HG03558 (cell line): ENCODE results near the gene PCSK6.
"Not testable (repeated sequence)": the region's sequence is repeated elsewhere in the genome, so short reads cannot be mapped to it uniquely, and the experiment has no call there.

Experiments
- ATAC-seq: cut with Tn5 transposase; IDR thresholded peaks from one replicate; pipeline ENCODE4 v1.9.1; 2021; ENCODE audit warnings: moderate number of reproducible peaks; ENCODE audit not compliant: unreplicated experiment; ENCODE audit errors: extremely low read depth

Gene PCSK6

DNA sequence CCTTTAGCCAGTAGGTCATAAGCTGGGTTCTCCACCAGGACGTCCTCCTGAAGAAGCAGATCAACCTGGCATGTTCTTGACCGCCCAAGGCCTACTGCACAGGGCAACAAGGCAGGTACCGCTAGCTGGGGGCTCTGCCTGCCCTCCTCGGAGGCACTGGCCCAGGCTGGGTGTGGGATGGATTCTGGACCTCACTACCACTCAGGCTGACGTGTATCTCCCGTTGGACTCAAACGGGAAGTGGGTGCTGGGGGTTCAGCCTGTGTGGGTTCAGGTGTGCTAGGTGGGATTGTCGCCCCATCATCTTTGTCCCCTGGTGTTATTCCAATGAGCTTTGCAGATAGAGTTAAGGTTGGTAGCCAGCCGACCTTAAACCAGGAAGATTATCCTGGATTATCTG, 99.4 kb downstream of the PCSK6 start:
- no peak for ATAC-seq

DNA sequence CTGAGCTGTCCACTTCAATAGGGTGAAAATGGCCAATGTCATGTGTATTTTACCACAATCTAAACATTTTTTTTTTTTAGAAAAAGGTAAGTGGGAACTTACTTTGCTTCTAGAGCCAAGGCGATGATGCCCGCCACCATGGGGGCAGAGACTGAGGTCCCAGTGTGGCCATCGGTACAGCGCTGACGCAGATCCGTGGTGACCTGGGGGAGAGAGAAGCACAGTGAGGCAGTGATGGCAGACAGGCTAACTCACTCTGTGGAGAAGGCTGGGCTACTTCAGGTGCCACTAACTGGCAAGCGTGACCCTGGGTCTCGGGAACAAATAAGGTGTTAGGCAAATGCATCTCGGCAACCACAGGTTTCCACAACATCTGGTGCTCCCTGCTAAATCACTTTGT, 100.1 kb downstream of the PCSK6 start:
- no peak for ATAC-seq

DNA sequence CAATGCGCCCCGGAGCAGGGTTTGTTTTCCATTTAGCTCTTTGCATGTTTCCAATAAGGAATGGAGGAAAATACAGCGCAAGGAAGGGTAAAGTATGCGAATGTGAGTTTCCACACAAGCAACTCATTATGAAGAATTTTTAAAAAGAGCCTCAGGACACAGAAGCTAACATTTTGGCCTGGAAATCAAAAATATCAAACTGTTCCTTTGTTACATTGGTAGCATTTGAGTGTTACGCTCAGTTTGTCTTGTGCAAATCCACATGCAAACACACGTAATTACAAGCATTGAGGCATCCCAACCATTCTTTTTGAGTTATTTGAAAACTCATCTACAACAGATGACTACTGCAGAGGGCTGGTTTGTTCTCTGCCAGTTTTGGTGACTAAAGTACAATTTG, 101.5 kb downstream of the PCSK6 start:
- ATAC-seq, result no peak

DNA sequence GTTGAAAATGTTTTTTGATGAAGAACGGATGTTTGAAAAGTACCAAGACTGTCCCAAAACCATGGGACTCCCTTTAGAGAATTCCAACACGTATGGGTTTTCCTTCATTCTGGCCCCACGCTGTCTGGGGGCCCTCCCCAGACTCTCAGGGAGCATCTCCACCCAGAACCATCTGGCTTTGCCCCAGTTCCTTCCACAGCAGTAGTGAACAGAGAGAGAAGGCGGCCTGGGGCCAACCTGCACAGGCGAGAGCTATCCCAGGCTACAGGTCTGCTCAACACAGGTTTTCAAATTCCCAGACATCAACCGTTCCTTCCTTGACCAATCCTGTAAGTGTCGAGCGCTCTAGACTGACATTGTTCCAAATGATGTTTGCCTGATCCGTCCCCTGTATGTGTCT, 101.9 kb downstream of the PCSK6 start:
- no peak for ATAC-seq

DNA sequence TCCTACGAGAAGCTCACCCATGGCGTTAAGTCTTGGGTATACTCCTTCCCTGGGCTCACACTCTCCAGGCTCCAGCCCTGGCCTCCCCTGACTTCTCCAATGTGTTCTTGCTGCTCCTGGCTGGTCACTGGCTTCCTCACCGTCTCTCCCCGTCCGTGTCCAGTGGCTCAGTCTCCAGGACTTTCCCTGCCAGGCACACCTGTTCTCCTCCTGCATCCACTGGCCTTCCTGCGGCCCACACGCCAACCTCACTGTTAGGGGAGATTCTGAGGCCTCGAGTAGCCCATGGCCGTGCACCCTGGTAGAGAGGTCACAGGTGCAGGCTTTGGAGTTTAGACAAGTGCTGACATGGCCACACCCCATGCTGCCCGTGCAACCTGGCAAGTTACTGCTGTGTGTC, 102.5 kb downstream of the PCSK6 start:
- no peak for ATAC-seq

DNA sequence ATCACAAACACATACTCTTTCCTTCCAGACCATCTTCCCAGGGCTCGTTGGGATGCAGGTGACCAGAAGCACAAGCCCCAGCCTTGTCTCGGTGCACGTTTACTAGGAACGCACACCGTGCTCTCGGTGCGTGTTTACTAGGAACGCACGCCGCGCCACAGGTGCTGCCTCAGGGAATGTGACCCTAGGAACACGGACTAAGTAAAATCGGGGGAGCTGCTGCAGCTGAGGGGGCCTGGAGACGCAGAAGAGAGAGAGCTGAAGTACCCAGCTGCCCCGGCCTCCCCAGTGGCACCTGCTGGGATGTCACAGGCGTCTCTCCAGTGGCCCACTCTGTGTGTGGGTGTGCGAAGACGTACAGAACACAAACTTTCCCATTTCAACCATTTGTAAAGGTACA, 103.5 kb downstream of the PCSK6 start:
- no peak for ATAC-seq

DNA sequence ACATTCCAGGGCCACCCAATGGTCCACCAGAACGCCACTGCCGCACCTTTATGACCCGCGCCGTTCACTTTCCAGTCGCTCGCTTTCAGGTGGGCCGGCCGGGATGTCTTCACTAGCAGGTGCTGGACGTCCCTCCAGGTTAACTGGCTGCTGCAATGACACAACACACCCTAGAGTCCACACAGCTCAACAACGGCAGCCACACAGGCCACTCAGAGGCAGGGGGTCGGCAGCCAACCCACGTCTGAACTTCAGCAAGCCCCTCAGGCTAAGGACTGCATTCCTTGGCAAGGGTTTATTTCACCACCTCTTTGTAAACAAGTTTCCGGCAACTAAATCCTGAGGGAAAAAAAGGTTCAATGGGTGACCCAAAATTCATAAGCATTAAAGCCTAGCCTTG, 105.2 kb downstream of the PCSK6 start:
- ATAC-seq, result no peak

DNA sequence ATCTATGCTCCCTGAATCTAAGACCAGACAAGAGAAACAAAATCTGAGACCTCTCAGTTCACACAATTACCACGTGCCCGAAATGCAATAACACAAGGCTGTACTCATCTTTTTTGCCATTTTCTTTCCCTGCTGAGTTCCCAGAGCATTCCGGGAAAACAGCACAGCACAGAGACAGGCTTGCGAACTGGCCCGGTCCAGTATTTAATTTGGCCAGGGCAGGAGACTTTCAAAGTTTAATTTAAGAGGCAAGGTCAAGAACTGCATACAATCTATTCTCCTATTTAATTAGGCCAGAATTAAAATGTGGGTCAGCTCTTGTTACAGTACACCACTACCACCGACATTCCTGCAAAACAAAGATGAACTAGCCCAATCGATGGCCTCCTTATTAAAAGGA, 107.0 kb downstream of the PCSK6 start:
- no peak for ATAC-seq

DNA sequence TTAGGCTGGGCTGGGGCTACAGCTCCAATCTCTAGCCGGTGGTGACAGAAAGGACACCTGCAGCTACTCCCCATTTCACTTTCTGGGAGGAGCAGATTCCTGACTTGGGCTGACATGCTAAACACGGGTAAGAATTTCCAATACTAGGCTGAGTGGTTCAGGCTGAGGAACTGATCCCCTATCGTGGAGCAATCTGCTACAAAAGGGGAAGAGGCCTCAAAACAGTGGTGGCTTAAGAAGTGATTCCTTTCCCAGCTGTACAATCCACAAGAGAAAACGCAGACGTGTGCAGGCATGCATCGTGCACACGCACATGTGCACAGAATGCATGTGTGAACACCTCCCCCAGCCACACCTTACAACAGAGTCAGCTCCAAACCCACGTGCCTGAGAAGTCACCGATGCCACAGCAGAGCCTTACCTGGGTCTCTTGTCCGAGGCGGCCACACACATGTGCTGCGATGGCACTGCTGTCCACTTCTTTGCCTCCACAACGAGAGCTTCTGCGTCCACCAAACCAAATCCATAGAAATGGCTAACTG, 107.8 kb downstream of the PCSK6 start:
- ATAC-seq, result no peak

DNA sequence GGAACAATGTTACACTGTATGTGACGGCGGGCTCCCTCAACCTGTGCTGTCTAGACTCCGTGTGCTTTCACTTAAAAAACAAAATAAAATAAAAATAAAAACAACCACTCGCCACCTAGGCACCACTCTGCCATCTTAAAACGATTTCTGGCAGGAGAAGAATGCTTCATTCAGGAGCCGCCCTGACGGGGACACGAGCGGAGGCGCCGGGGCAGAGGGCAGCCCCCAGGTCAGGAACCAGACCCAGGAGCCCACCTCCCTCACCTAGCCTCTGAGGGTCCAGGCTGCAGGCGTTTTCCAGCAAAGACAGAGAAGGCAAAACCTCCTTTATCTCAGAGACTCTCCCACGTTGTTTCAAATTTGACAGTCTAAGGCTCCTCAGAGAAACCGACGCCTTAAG, 109.4 kb downstream of the PCSK6 start:
- ATAC-seq, result no peak

DNA sequence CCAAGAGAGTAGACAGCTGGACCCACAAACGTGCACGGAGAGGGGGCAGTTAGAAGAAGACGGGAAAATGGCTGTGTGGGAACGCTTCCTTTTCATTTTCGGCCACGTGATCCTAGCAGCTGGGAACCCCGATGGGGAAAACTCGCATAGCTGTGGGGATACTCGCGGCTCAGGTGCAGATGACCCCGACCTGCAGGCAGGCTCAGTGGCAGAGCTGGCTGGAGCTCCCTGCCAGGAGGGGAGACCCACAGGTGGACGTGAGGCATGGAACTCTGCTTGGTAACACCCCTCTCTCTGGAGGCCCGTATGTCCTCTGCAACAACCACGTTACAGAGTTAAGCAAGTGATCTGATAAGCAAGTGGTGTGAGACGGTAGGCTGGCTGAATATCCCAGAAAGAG, 109.9 kb downstream of the PCSK6 start:
- no peak for ATAC-seq

DNA sequence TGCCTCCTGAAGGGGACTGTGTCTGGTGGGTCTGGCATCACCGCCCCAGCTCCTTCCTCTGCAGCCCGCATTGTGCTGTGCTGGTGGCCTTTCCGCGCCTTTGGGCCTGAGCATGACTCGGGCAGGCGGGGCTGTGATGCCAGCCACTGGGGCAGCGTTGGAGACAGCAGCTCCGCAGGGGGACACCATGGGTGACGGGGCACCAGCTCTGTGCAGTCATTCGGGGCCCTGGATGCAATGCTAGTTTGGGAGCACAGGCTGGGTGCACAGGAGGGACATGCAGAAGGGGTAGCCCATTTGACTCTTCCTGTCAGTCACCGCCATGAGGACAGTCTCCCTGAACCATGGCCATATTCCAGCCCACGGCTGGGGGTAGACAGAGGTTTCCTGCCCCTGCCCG, 110.6 kb downstream of the PCSK6 start:
- no peak for ATAC-seq

DNA sequence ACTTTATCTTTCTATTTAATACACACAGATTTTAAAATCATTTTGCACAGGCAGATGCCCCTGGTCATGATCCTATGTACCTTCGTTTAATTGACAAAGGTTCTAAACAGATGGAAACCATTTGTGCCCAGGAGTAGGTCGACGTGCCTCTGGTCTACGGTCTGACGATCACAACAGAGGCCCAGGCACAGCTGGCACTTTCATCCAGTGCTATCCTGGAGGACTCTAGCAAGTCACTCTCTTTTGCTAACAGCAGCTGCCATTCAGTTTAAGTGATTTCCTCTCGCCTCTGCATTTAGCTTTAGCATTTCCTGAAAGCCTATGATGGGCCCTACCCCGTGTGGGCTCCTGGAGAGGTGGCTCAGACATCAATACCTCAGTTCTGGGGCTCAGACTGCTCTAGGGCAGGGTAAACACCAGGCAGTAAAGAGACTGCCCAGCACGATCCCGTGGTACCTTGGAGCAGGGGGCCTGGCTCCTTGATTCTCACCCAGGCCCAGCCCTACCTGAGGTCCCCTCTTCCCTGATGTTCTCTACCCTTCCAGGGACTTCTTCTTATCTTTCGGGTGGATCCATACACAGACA, 111.2 kb downstream of the PCSK6 start:
- ATAC-seq, result no peak

DNA sequence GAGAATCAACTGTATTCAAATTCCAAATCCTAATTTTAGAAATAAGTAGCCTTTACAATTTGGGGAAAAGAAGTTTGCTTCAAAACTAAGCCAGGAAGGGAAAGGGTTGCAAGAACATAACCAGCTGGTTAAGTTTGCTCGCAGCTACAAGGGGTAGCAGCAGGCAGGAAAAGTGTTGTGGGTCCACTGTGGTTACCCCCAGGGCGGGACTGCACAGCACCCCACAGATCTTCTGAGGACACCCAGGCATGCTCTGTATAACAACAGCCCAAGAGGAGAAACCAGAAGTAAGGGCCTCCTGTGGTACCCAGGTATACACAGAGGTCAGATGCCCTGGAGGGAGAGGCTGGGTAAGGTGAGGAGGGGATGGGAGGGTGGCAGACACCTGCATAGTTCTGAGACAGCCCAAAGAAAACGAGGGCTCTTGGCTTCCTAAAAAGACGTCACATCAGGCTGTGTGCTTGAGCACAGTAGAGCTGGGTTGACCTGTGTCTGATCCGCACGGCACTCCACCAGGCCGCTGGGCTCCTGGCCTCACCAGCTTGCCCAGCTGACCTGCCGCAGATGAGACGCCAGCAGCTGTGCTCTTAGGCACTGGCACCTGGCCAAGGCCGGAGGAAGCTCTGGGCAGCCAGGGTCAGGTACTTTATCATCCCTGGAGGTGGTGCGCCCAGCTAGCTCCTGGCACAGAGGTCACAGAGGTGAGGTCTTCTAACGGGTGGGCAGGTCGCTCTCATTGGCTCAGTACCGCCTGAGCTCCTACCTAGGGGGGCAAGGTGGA, 112.7 kb downstream of the PCSK6 start:
- no peak for ATAC-seq

DNA sequence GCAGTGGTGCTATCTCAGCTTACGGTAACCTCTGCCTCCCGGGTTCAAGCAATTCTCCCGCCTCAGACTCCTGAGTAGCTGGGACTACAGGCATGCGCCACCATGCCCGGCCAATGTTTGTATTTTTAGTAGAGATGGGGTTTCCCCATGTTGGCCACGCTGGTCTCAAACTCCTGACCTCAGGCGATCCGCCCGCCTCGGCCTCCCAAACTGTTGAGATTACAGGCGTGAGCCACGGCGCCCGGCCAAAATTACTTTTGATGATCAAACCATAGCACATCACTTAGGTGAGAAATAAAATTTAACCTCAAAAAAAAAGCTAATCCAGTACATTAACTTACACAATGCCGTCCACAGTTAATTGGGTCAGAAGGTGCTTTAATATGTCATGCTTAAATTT, 114.5 kb downstream of the PCSK6 start:
- not testable (repeated sequence) for ATAC-seq

DNA sequence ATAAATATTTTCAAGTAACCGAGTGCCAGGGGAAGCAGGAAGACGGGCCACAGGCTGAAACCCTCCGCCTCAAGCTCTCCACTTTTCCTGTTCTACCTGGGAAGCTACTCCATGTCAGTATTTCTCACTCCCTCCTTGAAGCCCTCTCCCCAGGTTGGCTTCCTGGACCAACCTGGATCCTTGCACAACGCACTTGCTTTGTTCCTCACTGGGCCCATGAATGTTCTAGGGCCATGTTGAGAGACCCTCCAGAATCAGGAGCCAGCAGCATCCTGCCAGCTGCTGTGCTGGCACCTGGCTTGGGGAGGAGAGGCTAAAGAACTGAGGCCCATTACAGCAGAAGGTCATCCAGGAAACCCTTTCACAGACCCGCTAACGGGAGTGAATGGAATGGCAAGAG, 115.2 kb downstream of the PCSK6 start:
- ATAC-seq, result no peak

DNA sequence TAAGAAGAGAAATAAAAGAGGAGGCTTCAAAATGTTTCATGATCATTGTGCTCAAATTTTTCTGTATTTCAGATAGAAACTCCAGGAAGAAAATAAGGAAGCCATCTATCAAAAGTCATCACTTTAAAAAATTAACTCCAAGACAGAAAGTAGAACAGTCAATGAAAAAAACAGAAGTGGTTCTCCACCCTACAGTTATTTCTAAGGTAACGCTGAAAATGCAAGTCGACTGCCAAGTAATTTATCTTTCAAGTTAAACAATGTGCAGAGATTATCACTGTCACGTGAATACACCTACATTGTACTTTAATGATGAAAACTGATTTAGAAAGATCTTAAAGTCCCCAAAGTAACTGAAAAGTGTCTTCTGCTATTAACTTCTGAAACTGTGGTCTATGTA, 115.9 kb downstream of the PCSK6 start:
- no peak for ATAC-seq

DNA sequence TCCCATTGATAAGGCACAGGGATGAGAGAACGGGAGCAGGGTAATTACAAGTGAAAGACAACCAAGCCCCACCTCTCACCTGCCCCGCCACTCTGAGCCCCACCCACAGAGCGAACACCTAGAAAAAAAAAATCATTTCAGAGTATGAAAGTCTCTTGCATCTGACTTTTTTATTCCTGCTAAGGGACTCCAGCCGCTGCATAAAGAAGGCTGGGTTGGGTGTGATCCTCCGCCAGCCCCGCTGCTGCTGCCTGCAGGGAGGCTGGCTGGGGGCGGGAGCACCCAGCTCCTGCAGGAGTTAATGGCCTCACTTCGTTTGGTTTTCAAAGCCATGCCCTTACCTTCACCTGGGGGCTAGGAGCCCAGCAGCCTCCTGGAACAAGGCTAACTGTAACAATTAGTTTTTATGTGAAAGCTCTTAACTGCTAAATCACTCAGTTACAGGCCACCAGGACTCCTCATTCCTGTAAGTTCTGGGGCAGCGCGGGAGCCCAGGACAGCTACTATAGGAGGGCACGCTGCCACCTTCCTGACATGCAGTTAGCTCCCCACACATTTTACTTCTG, 116.5 kb downstream of the PCSK6 start:
- ATAC-seq, result no peak

DNA sequence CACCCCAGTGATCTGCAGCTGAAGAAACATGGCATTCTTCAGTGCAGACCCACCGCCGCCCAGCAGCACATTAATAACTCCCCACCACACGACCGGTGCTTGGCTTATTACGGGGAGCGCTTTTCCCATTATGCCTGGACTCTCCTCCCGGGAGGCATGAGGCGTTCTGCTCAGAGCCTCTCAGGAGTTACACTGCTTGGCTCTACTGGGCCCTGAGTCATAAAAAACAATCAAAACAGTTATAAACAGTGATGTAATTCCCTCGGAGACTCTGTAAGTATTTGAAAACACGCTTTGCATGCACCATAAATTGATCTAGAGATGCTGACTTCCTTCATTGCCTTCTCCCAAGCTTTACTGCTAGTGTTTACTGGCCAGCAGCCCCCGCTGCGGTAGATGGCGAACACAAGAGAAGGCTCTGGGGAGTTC, 117.3 kb downstream of the PCSK6 start:
- no peak for ATAC-seq

DNA sequence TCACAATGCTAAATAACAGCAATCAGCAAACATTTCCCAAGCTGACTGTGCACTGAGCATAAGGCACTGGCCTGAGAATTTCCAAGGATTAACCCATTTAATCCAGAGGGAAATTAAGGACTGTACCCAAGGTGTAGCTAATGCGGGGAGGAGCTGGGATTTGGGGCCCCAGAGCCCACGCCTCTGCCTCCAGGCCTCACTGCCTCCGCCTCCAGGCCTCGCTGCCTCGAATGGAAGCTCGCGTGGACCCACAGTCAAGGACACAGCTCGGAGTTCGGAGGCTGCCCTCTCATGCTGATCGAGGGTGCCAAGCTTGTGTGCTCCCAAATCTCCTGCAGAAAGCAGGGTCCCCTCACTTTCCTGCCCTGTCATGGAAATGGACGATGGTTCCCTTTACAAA, 118.0 kb downstream of the PCSK6 start:
- no peak for ATAC-seq

DNA sequence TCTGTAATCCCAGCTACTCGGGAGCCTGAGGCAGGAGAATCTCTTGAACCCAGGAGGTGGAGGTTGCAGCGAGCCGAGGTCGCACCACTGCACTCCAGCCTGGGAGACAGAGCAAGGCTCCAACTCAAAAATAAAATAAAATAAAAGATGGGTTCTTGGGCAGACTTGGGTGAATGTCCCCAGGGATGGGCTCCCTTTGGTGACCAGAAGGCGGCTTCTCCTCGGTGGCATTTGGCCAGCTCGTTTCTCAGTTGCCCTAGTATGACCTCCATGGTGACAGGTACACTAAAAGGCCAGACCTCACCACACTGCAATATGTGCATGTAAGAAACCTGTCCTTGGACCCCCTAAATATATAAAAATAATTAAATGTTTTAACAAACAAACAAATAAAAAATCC, 118.4 kb downstream of the PCSK6 start:
- no peak for ATAC-seq
